OCI-LY7 (cell line): ENCODE data around the gene CDH12. TPM values are rescaled to one million over a fixed set of nuclear protein-coding genes. Genes with fewer than 3 reads are reported as not detected.
"Not testable (repeated sequence)": the region's sequence is repeated elsewhere in the genome, so short reads cannot be mapped to it uniquely, and the experiment has no call there.

Experiments used
- BruUV-seq: library from RNA; stranded (reverse); fragments of 400-500 nt; replicated peaks from 2 replicates; lab custom pipeline; 2021; lab: Mats Ljungman, UMichigan
- CTCF ChIA-PET: fragments of 300-600 bp; sonication (Branson Sonifier 250); formaldehyde crosslinking; loops from one replicate; lab custom pipeline; 2022; ENCODE audit warnings: antibody characterized with exemption; ENCODE audit not compliant: unreplicated experiment; lab: Charles Lee
- POLR2A ChIA-PET: fragments of 300-600 bp; sonication (Branson Sonifier 250); formaldehyde crosslinking; loops from one replicate; lab custom pipeline; 2022; ENCODE audit warnings: antibody characterized with exemption; lab: Charles Lee
- DNase-seq: peaks from one replicate; pipeline ENCODE4 v3.0.0-alpha.2; 2015; ENCODE audit warnings: low spot score
- H2AFZ ChIP-seq: fragments of 200-600 bp; sonication (generic), shearing (Covaris generic); 2 replicates; pipeline ENCODE4 v1.6.1; 2014; ENCODE audit warnings: mild to moderate bottlenecking, antibody characterized with exemption, low read length, moderate library complexity
- H3K27ac ChIP-seq: fragments of 200-600 bp; sonication (generic); 2 replicates; pipeline ENCODE4 v1.5.1; 2014; ENCODE audit warnings: mixed run types, low read depth, mild to moderate bottlenecking, moderate library complexity, low read length, inconsistent platforms; ENCODE audit not compliant: poor library complexity, severe bottlenecking
- H3K36me3 ChIP-seq: fragments of 200-600 bp; sonication (generic); 2 replicates; pipeline ENCODE4 v1.6.1; 2014; ENCODE audit warnings: mild to moderate bottlenecking, antibody characterized with exemption, low read length, moderate library complexity, mixed read lengths; ENCODE audit not compliant: insufficient read depth
- H3K4me1 ChIP-seq: fragments of 200-600 bp; sonication (generic); 2 replicates; pipeline ENCODE4 v1.5.1; 2014; ENCODE audit warnings: mild to moderate bottlenecking, low read length; ENCODE audit not compliant: insufficient read depth, poor library complexity, severe bottlenecking
- H3K4me2 ChIP-seq: fragments of 200-600 bp; sonication (generic); 2 replicates; pipeline ENCODE4 v1.6.1; 2014; ENCODE audit warnings: mild to moderate bottlenecking, low read length
- H3K4me3 ChIP-seq: fragments of 200-600 bp; sonication (generic); 2 replicates; pipeline ENCODE4 v1.5.1; 2014; ENCODE audit warnings: mild to moderate bottlenecking, low read depth, low read length; ENCODE audit not compliant: poor library complexity, severe bottlenecking
- H3K79me2 ChIP-seq: fragments of 200-600 bp; sonication (generic); 2 replicates; pipeline ENCODE4 v1.6.1; 2016; ENCODE audit warnings: low read depth, mild to moderate bottlenecking, low read length, moderate library complexity, mixed read lengths; ENCODE audit not compliant: insufficient read depth
- H3K9me2 ChIP-seq: fragments of 200-600 bp; sonication (generic); 2 replicates; pipeline ENCODE4 v1.6.1; 2016; ENCODE audit warnings: mild to moderate bottlenecking, low read length, mixed read lengths; ENCODE audit not compliant: insufficient read depth
- H3K9me3 ChIP-seq: fragments of 200-600 bp; sonication (generic); 2 replicates; pipeline ENCODE4 v1.6.1; 2014; ENCODE audit warnings: mild to moderate bottlenecking, mixed run types, low read length, mixed read lengths
- H4K20me1 ChIP-seq: fragments of 200-600 bp; sonication (generic); 2 replicates; pipeline ENCODE4 v1.6.1; 2014; ENCODE audit warnings: mild to moderate bottlenecking, antibody characterized with exemption, low read length, moderate library complexity, mixed read lengths; ENCODE audit not compliant: insufficient read depth
- CTCF ChIP-seq: fragments of 200-600 bp; sonication (generic); conservative IDR thresholded peaks from 2 replicates; pipeline ENCODE4 v1.5.1; 2014; ENCODE audit warnings: mild to moderate bottlenecking, antibody characterized with exemption, low read length, moderate library complexity, mixed read lengths
- EZH2phosphoT487 ChIP-seq: fragments of 200-600 bp; sonication (generic); IDR thresholded peaks from 2 replicates; pipeline ENCODE4 v1.6.1; 2018; ENCODE audit warnings: low read depth, borderline replicate concordance, mild to moderate bottlenecking, mixed run types, antibody characterized with exemption, low read length, moderate library complexity, mixed read lengths
- intact Hi-C: fragments of 100-400 bp; cut with micrococcal nuclease; formaldehyde crosslinking; loops from one replicate; pipeline ENCODE4 v1.10.0; 2022; ENCODE audit not compliant: unreplicated experiment
- total RNA-seq, 2 experiments: library from RNA; depleted of rRNA in 1 of 2; stranded (reverse); fragments of >200 nt in 1 of 2; shearing (Covaris generic) in 1 of 2; gene quantifications; 2 replicates each; pipeline ENCODE4 v1.2.3, GENCODE V29; 2014 to 2022

The CDH12 gene
- total RNA-seq, 2 experiments from 2014 or later = not detected

GRCh38 chr5:22226423-22226822, 626.7 kb downstream of the CDH12 start:
- H3K36me3 ChIP-seq = no peaks in the 10 kb centered on the region
- no peaks in the 10 kb centered on the region for H3K9me2 ChIP-seq

GRCh38 chr5:22223079-22223478, 630.1 kb downstream of the CDH12 start:
- no peaks in the 10 kb centered on the region for H3K79me2 ChIP-seq
- H3K4me3 ChIP-seq = no peak overlapping the region
- no peaks in the 10 kb centered on the region for H4K20me1 ChIP-seq
- no peak for TF ChIP-seq CTCF
- TF ChIP-seq EZH2phosphoT487 = no peak
- no peak overlapping the region for H2AFZ ChIP-seq
- no peak overlapping the region for H3K4me2 ChIP-seq
- H3K27ac ChIP-seq = no peak overlapping the region
- CTCF ChIA-PET = no interaction called here
- H3K4me1 ChIP-seq = no peaks in the 10 kb centered on the region
- no peak for DNase-seq
- BruUV-seq = no TSS peak
- intact Hi-C loops = no loop called here
- POLR2A ChIA-PET = interaction anchor here (0.6 to 0.7 kb wide), 2 partner anchors 9 to 176 kb away, joined by 3 read pairs; no protein-coding TSS in a partner anchor
- H3K36me3 ChIP-seq = no peaks in the 10 kb centered on the region
- H3K9me2 ChIP-seq = no peaks in the 10 kb centered on the region
- no peaks in the 10 kb centered on the region for H3K9me3 ChIP-seq

More at GRCh38 chr5:22226423-22226822, 626.7 kb downstream of the CDH12 start:
- H3K4me3 ChIP-seq = no peak overlapping the region
- H3K4me1 ChIP-seq = no peaks in the 10 kb centered on the region
- no peak for TF ChIP-seq EZH2phosphoT487
- TF ChIP-seq CTCF = no peak
- intact Hi-C loops = no loop called here
- CTCF ChIA-PET = no interaction called here
- H3K4me2 ChIP-seq = no peak overlapping the region
- no peaks in the 10 kb centered on the region for H3K79me2 ChIP-seq
- H4K20me1 ChIP-seq = no peaks in the 10 kb centered on the region
- no peak for DNase-seq
- POLR2A ChIA-PET = no interaction called here
- H3K27ac ChIP-seq = no peak overlapping the region
- H3K9me3 ChIP-seq = no peaks in the 10 kb centered on the region
- H2AFZ ChIP-seq = no peak overlapping the region
- BruUV-seq = no TSS peak

GRCh38 chr5:22213703-22214495, 639.2 kb downstream of the CDH12 start:
- BruUV-seq, H4K20me1 ChIP-seq, CTCF ChIA-PET, H3K9me2 ChIP-seq, H3K9me3 ChIP-seq, H2AFZ ChIP-seq, H3K4me2 ChIP-seq, H3K36me3 ChIP-seq, intact Hi-C loops, DNase-seq, H3K27ac ChIP-seq, H3K4me1 ChIP-seq, H3K79me2 ChIP-seq, H3K4me3 ChIP-seq, POLR2A ChIA-PET: not testable (repeated sequence)

GRCh38 chr5:22212254-22212991, 640.7 kb downstream of the CDH12 start:
- intact Hi-C loops = not testable (repeated sequence)

More at GRCh38 chr5:22212254-22212991, 640.7 kb downstream of the CDH12 start:
- H3K9me3 ChIP-seq, H3K4me3 ChIP-seq, H3K4me1 ChIP-seq, H3K27ac ChIP-seq, H3K9me2 ChIP-seq, CTCF ChIA-PET, POLR2A ChIA-PET, DNase-seq, H3K79me2 ChIP-seq, BruUV-seq, H3K36me3 ChIP-seq, H4K20me1 ChIP-seq, H3K4me2 ChIP-seq, H2AFZ ChIP-seq: not testable (repeated sequence)
